GM23248 (cell line): ENCODE measurements around the gene AP5B1. TPM values are rescaled to one million over a fixed set of nuclear protein-coding genes. Genes with fewer than 3 reads are reported as not detected.

ENCODE experiments used
- DNase-seq: peaks from one replicate; pipeline ENCODE4 v3.0.0-alpha.2; 2015
- H2AFZ ChIP-seq: fragments of 200-600 bp; sonication (generic); 2 replicates; pipeline ENCODE4 v1.6.1; 2016; ENCODE audit warnings: antibody characterized with exemption
- H3F3A ChIP-seq: fragments of 200-600 bp; sonication (generic); 2 replicates; pipeline ENCODE4 v1.6.1; 2016; ENCODE audit warnings: mild to moderate bottlenecking, antibody characterized with exemption, mixed run types; ENCODE audit not compliant: insufficient read depth
- H3K27ac ChIP-seq: fragments of 200-600 bp; sonication (generic); 2 replicates; pipeline ENCODE4 v1.5.1; 2016; ENCODE audit warnings: mild to moderate bottlenecking
- H3K27me3 ChIP-seq: fragments of 200-600 bp; sonication (generic); replicated peaks from 2 replicates; pipeline ENCODE4 v1.6.1; 2016; ENCODE audit warnings: mild to moderate bottlenecking; ENCODE audit not compliant: insufficient read depth
- H3K36me3 ChIP-seq: fragments of 200-600 bp; sonication (generic); 2 replicates; pipeline ENCODE4 v1.6.1; 2016; ENCODE audit warnings: low read depth, mild to moderate bottlenecking
- H3K4me1 ChIP-seq: fragments of 200-600 bp; sonication (generic); 2 replicates; pipeline ENCODE4 v1.6.1; 2016; ENCODE audit warnings: mild to moderate bottlenecking; ENCODE audit not compliant: insufficient read depth
- H3K4me2 ChIP-seq: fragments of 200-600 bp; sonication (generic); one replicate; pipeline ENCODE4 v1.6.1; 2016; ENCODE audit warnings: mild to moderate bottlenecking; ENCODE audit not compliant: unreplicated experiment
- H3K4me3 ChIP-seq: fragments of 200-600 bp; sonication (generic); 2 replicates; pipeline ENCODE4 v1.5.1; 2016; ENCODE audit warnings: mild to moderate bottlenecking
- H3K79me2 ChIP-seq: fragments of 200-600 bp; sonication (generic); 2 replicates; pipeline ENCODE4 v1.6.1; 2016; ENCODE audit warnings: mild to moderate bottlenecking; ENCODE audit not compliant: insufficient read depth
- H3K9ac ChIP-seq: fragments of 200-600 bp; sonication (generic); 2 replicates; pipeline ENCODE4 v1.6.1; 2016; ENCODE audit warnings: mild to moderate bottlenecking
- H3K9me2 ChIP-seq: fragments of 200-600 bp; sonication (generic); 2 replicates; pipeline ENCODE4 v1.6.1; 2016; ENCODE audit warnings: mixed run types, mild to moderate bottlenecking, moderate library complexity; ENCODE audit not compliant: insufficient read depth
- H3K9me3 ChIP-seq: fragments of 200-600 bp; sonication (generic); one replicate; pipeline ENCODE4 v1.6.1; 2017; ENCODE audit warnings: low read depth
- H4K20me1 ChIP-seq: fragments of 200-600 bp; sonication (generic); 2 replicates; pipeline ENCODE4 v1.6.0; 2016; ENCODE audit not compliant: insufficient read depth
- EZH2 ChIP-seq: fragments of 200-600 bp; sonication (generic); IDR thresholded peaks from 2 replicates; pipeline ENCODE4 v1.6.1; 2018; ENCODE audit warnings: antibody characterized with exemption, mild to moderate bottlenecking; ENCODE audit not compliant: insufficient read depth, poor library complexity, severe bottlenecking
- EZH2phosphoT487 ChIP-seq: fragments of 200-600 bp; sonication (generic); IDR thresholded peaks from 2 replicates; pipeline ENCODE4 v1.6.1; 2018; ENCODE audit warnings: antibody characterized with exemption, moderate library complexity, mild to moderate bottlenecking, low read depth; ENCODE audit not compliant: insufficient read depth
- WGBS, 2 experiments: methylation state at CpG; one replicate each; pipeline ENCODE4 v1.1.6; 2015 to 2017; ENCODE audit warnings: low lambda C conversion rate in 2 of 2, low coverage in 1 of 2; ENCODE audit errors: missing lambda C conversion rate in 2 of 2; 5-methylcytosine and 5-hydroxymethylcytosine counted together
- in situ Hi-C: fragments of 300-500 bp; cut with MboI; formaldehyde crosslinking; loops from 2 replicates; pipeline ENCODE4 v1.15.0; 2020
- polyA plus RNA-seq: library from polyadenylated mRNA; unstranded; fragments of >200 nt; fragmentation: Nextera tagmentation; extraction: Ambion mirVana; gene quantifications from 2 replicates; pipeline ENCODE4 v1.2.1, GENCODE V29; 2016
- total RNA-seq: library from RNA; depleted of rRNA; stranded (reverse); fragments of >200 nt; shearing (Covaris generic); gene quantifications from 2 replicates; pipeline ENCODE4 v1.2.3, GENCODE V29; 2014; rRNA removed

Gene AP5B1, protein sequence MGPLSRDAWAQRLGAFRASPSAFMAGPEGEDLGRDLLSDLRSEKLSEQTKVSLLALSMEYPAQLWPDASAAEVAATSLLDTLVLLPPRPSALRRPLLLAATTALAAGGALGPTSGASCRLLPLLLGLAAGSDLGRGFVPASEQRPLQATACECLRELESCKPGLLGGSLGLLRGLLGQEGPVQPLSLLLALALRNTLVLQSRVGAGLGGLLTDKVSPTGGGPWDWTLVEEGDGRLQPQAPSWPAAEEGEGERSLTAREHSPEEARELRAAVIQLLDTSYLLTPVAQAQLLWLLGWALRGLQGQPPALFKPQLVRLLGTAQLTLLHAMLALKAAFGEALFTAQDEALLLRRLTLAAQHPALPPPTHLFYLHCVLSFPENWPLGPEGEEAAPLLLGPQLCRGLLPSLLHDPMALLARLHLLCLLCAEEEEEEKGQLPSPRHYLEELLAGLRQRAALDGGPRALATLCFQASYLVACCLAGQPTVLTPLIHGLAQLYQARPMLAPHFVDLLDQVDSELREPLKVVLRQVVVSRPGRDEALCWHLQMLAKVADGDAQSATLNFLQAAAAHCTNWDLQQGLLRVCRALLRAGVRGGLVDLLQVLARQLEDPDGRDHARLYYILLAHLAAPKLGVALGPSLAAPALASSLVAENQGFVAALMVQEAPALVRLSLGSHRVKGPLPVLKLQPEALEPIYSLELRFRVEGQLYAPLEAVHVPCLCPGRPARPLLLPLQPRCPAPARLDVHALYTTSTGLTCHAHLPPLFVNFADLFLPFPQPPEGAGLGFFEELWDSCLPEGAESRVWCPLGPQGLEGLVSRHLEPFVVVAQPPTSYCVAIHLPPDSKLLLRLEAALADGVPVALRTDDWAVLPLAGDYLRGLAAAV
- 14.8 and 16.4 TPM in 2 replicates for total RNA-seq
- 4.4 and 4.9 TPM in 2 replicates for polyA plus RNA-seq

DNA sequence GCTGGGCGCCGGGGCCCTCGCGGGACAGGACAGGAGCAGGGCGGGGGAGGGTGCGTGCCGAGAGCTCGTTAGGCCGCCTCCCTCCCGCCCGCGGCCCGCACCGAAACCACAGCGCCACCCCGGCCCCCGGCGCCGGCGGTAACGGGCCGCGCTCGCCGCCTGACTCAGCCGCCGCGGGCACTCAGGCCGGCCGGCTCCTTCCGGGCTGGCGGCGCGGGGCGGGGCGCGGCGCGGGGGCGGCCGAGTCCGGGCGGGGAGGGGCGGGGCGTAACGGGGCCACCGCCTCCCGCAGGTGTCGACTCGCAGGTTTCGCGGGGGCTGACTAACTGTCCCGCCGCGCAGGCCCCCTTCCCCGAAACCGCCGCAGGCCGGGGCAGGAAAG is at the start of gene AP5B1:
Gene AP5B1 (minus strand): TSS at position 207 of the 382 bp plus-strand sequence. CDS start 385 bp downstream, outside the sequence.
- peak within 1 kb of the TSS; percentile 97 for H3K9ac ChIP-seq
- peak within 1 kb of the TSS; percentile 80 for H3K4me3 ChIP-seq
- H3K36me3 ChIP-seq = no peaks in the 10 kb centered on the region
- 0 out of 2 replicates have a peak, but pooled peaks cover 5% of the 10 kb centered on the region for H3F3A ChIP-seq
- peak; percentile 90 for DNase-seq
- no peaks in the 10 kb centered on the region for H3K9me2 ChIP-seq
- peak within 1 kb of the TSS; percentile 73 for H2AFZ ChIP-seq
- in situ Hi-C loops = no loop called here
- H3K27me3 ChIP-seq = peaks cover 7% of the 10 kb centered on the region
- TF ChIP-seq EZH2 (no peak), EZH2phosphoT487 (no peak)
- H4K20me1 ChIP-seq = no peaks in the 10 kb centered on the region
- no peaks in the 10 kb centered on the region for H3K4me1 ChIP-seq
- peaks cover 31% of the 10 kb centered on the region for H3K79me2 ChIP-seq
- H3K9me3 ChIP-seq = no peaks in the 10 kb centered on the region
- peak within 1 kb of the TSS; percentile 62 for H3K27ac ChIP-seq
- WGBS, 2 experiments = 0% methylated on average over 8 to 16 of the region's 59 CpGs
- H3K4me2 ChIP-seq = peak within 1 kb of the TSS; percentile 93

DNA sequence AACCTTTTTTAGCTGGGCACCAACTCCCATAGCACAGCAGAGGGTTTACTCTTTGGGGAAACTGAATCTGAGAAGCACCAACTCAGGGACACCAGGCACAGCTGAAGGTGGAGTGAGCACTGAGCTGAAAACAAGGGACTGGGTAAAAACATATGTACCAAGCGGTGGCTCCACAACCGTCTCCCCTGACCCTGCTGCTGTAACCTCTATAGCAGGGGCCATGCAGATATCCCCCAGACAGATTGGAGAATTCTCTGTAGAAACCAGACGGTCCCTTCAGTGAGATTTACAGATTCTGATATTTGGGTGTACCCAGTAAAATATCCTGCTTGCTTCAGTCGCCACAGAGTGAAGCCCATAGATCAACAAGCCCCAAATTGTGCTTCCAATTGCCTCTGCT is 48.7 kb upstream of the AP5B1 start:
- peaks cover 18% of the 10 kb centered on the region for H3F3A ChIP-seq
- H4K20me1 ChIP-seq = no peaks in the 10 kb centered on the region
- no peaks in the 10 kb centered on the region for H3K27me3 ChIP-seq
- TF ChIP-seq EZH2phosphoT487 (no peak), EZH2 (no peak)
- no peak overlapping the region for H2AFZ ChIP-seq
- in situ Hi-C loops = no loop called here
- 42 to 47% methylated on average over 4 of the region's 4 CpGs for WGBS, 2 experiments
- H3K9ac ChIP-seq = no peak overlapping the region
- H3K36me3 ChIP-seq = no peaks in the 10 kb centered on the region
- no peaks in the 10 kb centered on the region for H3K79me2 ChIP-seq
- H3K9me2 ChIP-seq = no peaks in the 10 kb centered on the region
- no peaks in the 10 kb centered on the region for H3K9me3 ChIP-seq
- H3K27ac ChIP-seq = no peak overlapping the region
- H3K4me1 ChIP-seq = 0 out of 2 replicates have a peak, but pooled peaks cover 4% of the 10 kb centered on the region
- no peak overlapping the region for H3K4me3 ChIP-seq
- no peak for DNase-seq
- no peak overlapping the region for H3K4me2 ChIP-seq

DNA sequence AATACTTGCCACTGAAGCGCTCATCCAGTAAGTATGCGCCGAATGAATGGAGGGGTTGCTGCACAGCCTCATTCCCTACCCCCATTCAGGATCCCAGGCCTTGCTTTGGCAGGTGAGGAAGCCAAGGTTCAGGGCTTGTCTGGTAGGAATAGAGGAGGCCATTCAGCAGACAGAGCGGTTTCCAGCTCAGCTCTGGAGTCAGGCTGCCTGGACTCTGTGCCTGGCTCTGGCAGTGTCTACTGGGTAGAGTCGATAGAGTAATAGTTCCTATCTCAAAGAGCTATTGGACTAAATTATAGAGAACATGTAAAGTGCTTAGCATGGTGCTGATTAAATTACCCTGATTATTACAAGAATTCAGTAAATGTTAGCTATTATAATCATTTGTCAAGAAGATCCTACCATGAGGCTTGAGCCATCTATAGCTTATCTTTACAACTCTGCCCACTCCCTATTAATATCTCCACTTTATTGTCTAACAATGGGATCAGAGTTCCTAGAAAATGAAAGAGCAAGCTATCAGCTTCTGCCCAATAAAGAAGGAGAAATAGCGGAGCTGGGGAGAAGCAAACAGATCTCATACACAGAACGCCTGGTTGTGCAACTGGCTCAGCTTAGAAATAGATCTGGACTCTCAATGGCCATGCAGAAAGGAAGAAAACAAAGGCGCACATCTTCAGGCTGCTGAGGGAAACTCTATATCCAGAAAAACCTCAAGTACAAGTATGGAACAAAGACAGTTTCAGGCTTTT is 46.4 kb upstream of the AP5B1 start:
- no peak overlapping the region for H2AFZ ChIP-seq
- H3K9me3 ChIP-seq = no peaks in the 10 kb centered on the region
- H3K4me3 ChIP-seq = no peak overlapping the region
- no peaks in the 10 kb centered on the region for H3K27me3 ChIP-seq
- in situ Hi-C loops = no loop called here
- H3K27ac ChIP-seq = no peak overlapping the region
- no peak for DNase-seq
- H3K9ac ChIP-seq = no peak overlapping the region
- no peaks in the 10 kb centered on the region for H3K9me2 ChIP-seq
- 84 to 89% methylated on average over 8 of the region's 8 CpGs for WGBS, 2 experiments
- H3K4me1 ChIP-seq = no peaks in the 10 kb centered on the region
- peaks cover 10% of the 10 kb centered on the region for H3F3A ChIP-seq
- no peaks in the 10 kb centered on the region for H4K20me1 ChIP-seq
- no peaks in the 10 kb centered on the region for H3K36me3 ChIP-seq
- TF ChIP-seq EZH2phosphoT487 = no peak
- TF ChIP-seq EZH2 = no peak
- no peak overlapping the region for H3K4me2 ChIP-seq
- no peaks in the 10 kb centered on the region for H3K79me2 ChIP-seq
